Brain microvascular endothelial cell (primary cell): ENCODE results near the gene BCL2.

Experiments used
- DNase-seq: peaks from one replicate; pipeline ENCODE4 v3.0.0-alpha.2; 2020
- H3K27ac ChIP-seq: fragments of 250-450 bp; sonication (Bioruptor Pico); 2 replicates; pipeline ENCODE4 v1.5.1; 2020; ENCODE audit warnings: mild to moderate bottlenecking, moderate library complexity
- H3K27me3 ChIP-seq: fragments of 250-450 bp; sonication (Bioruptor Pico); replicated peaks from 2 replicates; pipeline ENCODE4 v1.5.1; 2020; ENCODE audit warnings: mild to moderate bottlenecking
- H3K36me3 ChIP-seq: fragments of 250-450 bp; sonication (Bioruptor Pico); replicated peaks from 2 replicates; pipeline ENCODE4 v1.5.1; 2020; ENCODE audit warnings: mild to moderate bottlenecking
- H3K4me3 ChIP-seq: 2 replicates; pipeline ENCODE4 v1.5.1; 2011; ENCODE audit warnings: low read depth, mild to moderate bottlenecking, control low read depth, low read length, moderate library complexity
- CTCF ChIP-seq: IDR thresholded peaks from 2 replicates; pipeline ENCODE4 v1.5.1; 2011; ENCODE audit warnings: low read depth, mild to moderate bottlenecking, moderate library complexity, low read length, control low read depth, inconsistent platforms; ENCODE audit errors: missing control alignments
- in situ Hi-C: cut with HindIII; loops from 2 replicates; pipeline ENCODE4 v1.10.0; 2017; ENCODE audit warnings: low sequenced_read_pairs, low pct_ligation_motif_present

BCL2 gene

GRCh38 chr18:63083555-63083954 lies 236.0 kb downstream of the BCL2 start:
- DNase-seq, result no peak
- no peak for TF ChIP-seq CTCF
- in situ Hi-C loops, result no loop called here
- H3K27ac ChIP-seq, result no peak overlapping the region
- H3K4me3 ChIP-seq, result no peak overlapping the region
- no peaks in the 10 kb centered on the region for H3K36me3 ChIP-seq
- H3K27me3 ChIP-seq, result no peaks in the 10 kb centered on the region

- H3K27me3 ChIP-seq, result no peaks in the 10 kb centered on the region
- TF ChIP-seq CTCF, result no peak
- H3K27ac ChIP-seq, result no peak overlapping the region
- DNase-seq, result no peak
- no peaks in the 10 kb centered on the region for H3K36me3 ChIP-seq
- in situ Hi-C loops, result no loop called here
- no peak overlapping the region for H3K4me3 ChIP-seq
These were observed 236.5 kb downstream of the BCL2 start for GRCh38 chr18:63083020-63083531.

- no peak for TF ChIP-seq CTCF
- Histone ChIP-seq H3K27me3 (no peaks in the 10 kb centered on the region), H3K36me3 (no peaks in the 10 kb centered on the region), H3K4me3 (no peak overlapping the region), H3K27ac (no peak overlapping the region)
- in situ Hi-C loops, result no loop called here
- no peak for DNase-seq
These were observed 237.1 kb downstream of the BCL2 start for GRCh38 chr18:63082366-63083019.

- Histone ChIP-seq H3K36me3 (no peaks in the 10 kb centered on the region), H3K27me3 (no peaks in the 10 kb centered on the region), H3K4me3 (no peak overlapping the region), H3K27ac (no peak overlapping the region)
- no peak for DNase-seq
- in situ Hi-C loops, result no loop called here
- TF ChIP-seq CTCF, result no peak
These were observed 240.5 kb downstream of the BCL2 start for GRCh38 chr18:63079114-63079513.

GRCh38 chr18:63078471-63078870 lies 241.1 kb downstream of the BCL2 start:
- Histone ChIP-seq H3K27ac (no peak overlapping the region), H3K36me3 (no peaks in the 10 kb centered on the region), H3K4me3 (no peak overlapping the region), H3K27me3 (no peaks in the 10 kb centered on the region)
- TF ChIP-seq CTCF, result no peak
- in situ Hi-C loops, result no loop called here
- no peak for DNase-seq

GRCh38 chr18:63074981-63075404 lies 244.6 kb downstream of the BCL2 start:
- Histone ChIP-seq H3K4me3 (peak overlapping the region; percentile 45), H3K27ac (no peak overlapping the region), H3K27me3 (no peaks in the 10 kb centered on the region), H3K36me3 (no peaks in the 10 kb centered on the region)
- DNase-seq, result peak; percentile 45
- in situ Hi-C loops, result no loop called here
- TF ChIP-seq CTCF, result no peak
